Fibroblast of lung (primary cell): Measurements from ENCODE around the gene SMARCA4. TPM values are rescaled to one million over a fixed set of nuclear protein-coding genes. Genes with fewer than 3 reads are reported as not detected.

Source experiments
- DNase-seq, 2 donors: peaks; one replicate each; pipeline versions ENCODE4 v3.0.0 to v3.0.0-alpha.2; 2010; ENCODE audit warnings: low read depth in 2 of 2
- H2AFZ ChIP-seq: 2 replicates; pipeline ENCODE4 v1.5.1; 2012; ENCODE audit warnings: low read length, control low read depth, inconsistent platforms
- H3K27ac ChIP-seq: 2 replicates; pipeline ENCODE4 v1.5.1; 2011; ENCODE audit warnings: low read length, control low read depth; ENCODE audit not compliant: insufficient read depth
- H3K27me3 ChIP-seq: 2 replicates; pipeline ENCODE4 v1.5.1; 2011; ENCODE audit warnings: mild to moderate bottlenecking, low read length; ENCODE audit not compliant: control insufficient read depth, insufficient read depth
- H3K36me3 ChIP-seq: 2 replicates; pipeline ENCODE4 v1.5.1; 2011; ENCODE audit warnings: low read length; ENCODE audit not compliant: control insufficient read depth, insufficient read depth
- H3K4me1 ChIP-seq: 2 replicates; pipeline ENCODE4 v1.5.1; 2011; ENCODE audit warnings: low read length; ENCODE audit not compliant: control insufficient read depth, insufficient read depth; ENCODE audit errors: extremely low read depth
- H3K4me2 ChIP-seq: 2 replicates; pipeline ENCODE4 v1.5.1; 2011; ENCODE audit warnings: low read length, control low read depth; ENCODE audit not compliant: insufficient read depth; ENCODE audit errors: extremely low read depth
- H3K4me3 ChIP-seq, 4 experiments: fragments of 200-600 bp in 1 of 4; sonication (generic) in 1 of 4; replicated peaks in 1 of 4; 2 replicates each; pipeline ENCODE4 v1.5.1; 2011 to 2016; ENCODE audit warnings: low read length in 4 of 4, low read depth in 3 of 4, mild to moderate bottlenecking in 3 of 4, control low read depth in 2 of 4, inconsistent platforms in 1 of 4, mixed read lengths in 1 of 4; ENCODE audit not compliant: insufficient read depth in 1 of 4; ENCODE audit errors: control extremely low read depth in 1 of 4
- H3K79me2 ChIP-seq: 2 replicates; pipeline ENCODE4 v1.5.1; 2012; ENCODE audit warnings: mild to moderate bottlenecking, low read length, inconsistent platforms; ENCODE audit not compliant: control insufficient read depth, insufficient read depth
- H3K9ac ChIP-seq: 2 replicates; pipeline ENCODE4 v1.5.1; 2011; ENCODE audit warnings: mild to moderate bottlenecking, low read length, control low read depth; ENCODE audit not compliant: insufficient read depth
- H3K9me3 ChIP-seq: 2 replicates; pipeline ENCODE4 v1.5.1; 2012; ENCODE audit warnings: low read depth, low read length; ENCODE audit not compliant: control insufficient read depth, insufficient read depth
- H4K20me1 ChIP-seq: 2 replicates; pipeline ENCODE4 v1.5.1; 2011; ENCODE audit warnings: low read length; ENCODE audit not compliant: control insufficient read depth, insufficient read depth; ENCODE audit errors: extremely low read depth
- CTCF ChIP-seq, 2 donors: IDR thresholded peaks in 1 of 2; conservative IDR thresholded peaks in 1 of 2; 1 replicate in 1 of 2; 2 replicates in 1 of 2; pipeline ENCODE4 v1.5.1; 2011 to 2012; ENCODE audit warnings: low read length in 2 of 2, control low read depth in 1 of 2, inconsistent platforms in 1 of 2, low read depth in 1 of 2, mild to moderate bottlenecking in 1 of 2
- EZH2 ChIP-seq: IDR thresholded peaks from 2 replicates; pipeline ENCODE4 v1.5.1; 2012; ENCODE audit warnings: low read length, control low read depth, mild to moderate bottlenecking; ENCODE audit errors: missing control alignments
- polyA plus RNA-seq, 2 donors: library from polyadenylated mRNA; depleted of rRNA in 1 of 2; stranded (reverse) in 1 of 2; unstranded in 1 of 2; fragments of >200 nt; gene quantifications; 2 replicates each; pipeline ENCODE4 v1.2.1, GENCODE V29; 2011 to 2012; ENCODE audit warnings: missing spikeins in 1 of 2
- total RNA-seq: library from RNA; depleted of rRNA; stranded (reverse); fragments of >200 nt; gene quantifications from 2 replicates; pipeline ENCODE4 v1.2.1, GENCODE V29; 2014

Gene SMARCA4
- total and polyA plus RNA-seq, 2 donors (not counting 1 experiment from before 2014, with no cell fraction given) = 28.1 to 61.1 TPM

- DNase-seq = peak; percentile 95 to 98
- H2AFZ ChIP-seq = peak within 1 kb of the TSS; percentile 53
- H3K4me1 ChIP-seq = peaks cover 5% of the 10 kb centered on the region
- H3K9ac ChIP-seq = peak within 1 kb of the TSS; percentile 85
- H3K4me3 ChIP-seq = peak within 1 kb of the TSS; percentile 71 to 90 (median 80)
- peaks cover 35% of the 10 kb centered on the region for H3K79me2 ChIP-seq
- no peaks in the 10 kb centered on the region for H4K20me1 ChIP-seq
- H3K36me3 ChIP-seq = peaks cover 6% of the 10 kb centered on the region
- H3K27ac ChIP-seq = peak within 1 kb of the TSS; percentile 69
- TF ChIP-seq EZH2 (no peak), CTCF (conservative IDR thresholded peaks at IDR 0.05 in 1 of 2, IDR thresholded peaks at IDR 0.05 in 1 of 2; ENCODE audit: low read depth in 1 of 2, low read length in 2 of 2) (no peak)
- H3K4me2 ChIP-seq = peak within 1 kb of the TSS; percentile 86
- H3K27me3 ChIP-seq = no peaks in the 10 kb centered on the region
- no peaks in the 10 kb centered on the region for H3K9me3 ChIP-seq
These were observed 32.0 kb upstream of the SMARCA4 start, which contains the start of the genes TIMM29 and YIPF2 for GRCh38 chr19:10928563-10929401. TIMM29 (plus strand) TSS chr19:10928811; CDS start chr19:10928823, 12 bp downstream. YIPF2 (minus strand) TSS chr19:10928639; CDS start chr19:10928410, 229 bp downstream.

- Histone ChIP-seq H2AFZ (no peak overlapping the region), H3K9ac (peak overlapping the region; percentile 85), H3K27me3 (no peaks in the 10 kb centered on the region), H3K36me3 (peaks cover 1% of the 10 kb centered on the region), H3K4me2 (peak overlapping the region; percentile 64), H3K4me1 (peaks cover 5% of the 10 kb centered on the region), H3K9me3 (no peaks in the 10 kb centered on the region), H4K20me1 (no peaks in the 10 kb centered on the region), H3K79me2 (peaks cover 35% of the 10 kb centered on the region), H3K27ac (no peak overlapping the region), H3K4me3 (peak overlapping the region; percentile 65 to 90 (median 80))
- TF ChIP-seq CTCF (conservative IDR thresholded peaks at IDR 0.05 in 1 of 2, IDR thresholded peaks at IDR 0.05 in 1 of 2; ENCODE audit: low read depth in 1 of 2, low read length in 2 of 2) (no peak), EZH2 (no peak)
- DNase-seq = no peak
These were observed 31.4 kb upstream of the SMARCA4 start for GRCh38 chr19:10929402-10929794.

GRCh38 chr19:10935371-10936059 lies 25.3 kb upstream of the SMARCA4 start:
- H3K4me1 ChIP-seq = no peaks in the 10 kb centered on the region
- TF ChIP-seq EZH2 = no peak
- no peak for TF ChIP-seq CTCF (conservative IDR thresholded peaks at IDR 0.05 in 1 of 2, IDR thresholded peaks at IDR 0.05 in 1 of 2; ENCODE audit: low read depth in 1 of 2, low read length in 2 of 2)
- no peak overlapping the region for H3K4me2 ChIP-seq
- no peak overlapping the region for H3K27ac ChIP-seq
- no peaks in the 10 kb centered on the region for H4K20me1 ChIP-seq
- no peaks in the 10 kb centered on the region for H3K9me3 ChIP-seq
- H3K36me3 ChIP-seq = no peaks in the 10 kb centered on the region
- no peak overlapping the region for H3K4me3 ChIP-seq
- peaks cover 7% of the 10 kb centered on the region for H3K79me2 ChIP-seq
- DNase-seq = no peak
- H3K9ac ChIP-seq = no peak overlapping the region
- H3K27me3 ChIP-seq = no peaks in the 10 kb centered on the region
- H2AFZ ChIP-seq = no peak overlapping the region
